CD4-positive, alpha-beta T cell treated with Interleukin-2 at 100 ng/mL for 4 hours (primary cell): ENCODE results near the gene PDCD6IP.
"Not testable (repeated sequence)": the region's sequence is repeated elsewhere in the genome, so short reads cannot be mapped to it uniquely, and the experiment has no call there.

ENCODE experiments used
- DNase-seq: peaks from one replicate; pipeline ENCODE4 v3.0.0-alpha.2; 2020; ENCODE audit warnings: low spot score

PDCD6IP gene

DNA sequence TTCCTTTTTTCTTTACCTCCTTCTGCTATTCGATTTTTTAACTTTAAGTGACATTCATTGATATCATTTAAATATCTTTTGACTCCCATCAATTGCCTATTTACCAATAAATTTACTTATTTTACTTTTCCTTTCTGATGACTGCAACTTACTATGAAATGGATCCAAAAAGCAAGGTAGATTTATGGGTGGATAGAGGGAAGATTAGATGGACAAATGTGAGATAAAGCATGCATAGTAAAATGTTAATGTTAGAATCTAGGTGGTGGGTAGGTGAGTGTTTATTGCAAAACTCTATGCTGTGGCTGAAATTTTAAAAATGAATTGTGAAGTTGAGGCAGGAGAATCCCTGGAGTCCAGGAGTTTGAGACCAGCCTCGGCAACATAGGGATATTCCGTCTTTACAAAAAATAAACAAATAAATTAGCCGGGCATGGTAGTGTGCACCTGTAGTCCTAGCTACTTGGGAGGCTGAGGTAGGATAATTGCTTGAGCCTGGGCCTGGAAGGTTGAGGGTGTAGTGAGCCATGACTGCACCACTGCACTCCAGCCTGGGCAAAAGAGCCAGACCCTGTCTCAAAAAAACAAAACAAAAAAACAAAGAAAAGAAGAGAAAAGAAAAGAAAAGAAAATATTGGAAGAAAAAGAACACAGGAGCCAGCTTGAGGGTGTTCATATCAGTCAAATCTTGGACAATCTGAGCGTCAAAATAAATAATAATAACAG lies 6.1 kb upstream of the PDCD6IP start:
- no peak for DNase-seq

- no peak for DNase-seq
These were observed 3.3 kb upstream of the PDCD6IP start for GRCh38 chr3:33795131-33795530.

GRCh38 chr3:33795856-33796536 lies 2.4 kb upstream of the PDCD6IP start:
- DNase-seq, result no peak

DNA sequence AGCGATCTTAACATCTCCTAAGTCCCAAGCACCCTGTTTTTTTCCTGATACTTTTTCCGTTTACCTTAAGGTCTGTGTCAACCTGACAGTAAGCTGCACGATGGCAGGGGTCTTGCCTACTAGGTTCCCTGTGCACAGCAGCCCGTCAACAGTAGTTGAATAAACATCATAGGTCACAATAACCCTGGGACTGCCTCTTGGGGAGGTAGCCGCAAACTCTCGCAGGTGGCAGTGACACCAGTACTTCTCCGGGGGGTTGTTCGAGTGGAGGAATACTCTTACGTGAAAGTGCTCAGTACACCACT lies 365 bp upstream of the PDCD6IP start:
- no peak for DNase-seq

GRCh38 chr3:33799202-33799551 lies 747 bp downstream of the PDCD6IP start:
- DNase-seq, result no peak

DNA sequence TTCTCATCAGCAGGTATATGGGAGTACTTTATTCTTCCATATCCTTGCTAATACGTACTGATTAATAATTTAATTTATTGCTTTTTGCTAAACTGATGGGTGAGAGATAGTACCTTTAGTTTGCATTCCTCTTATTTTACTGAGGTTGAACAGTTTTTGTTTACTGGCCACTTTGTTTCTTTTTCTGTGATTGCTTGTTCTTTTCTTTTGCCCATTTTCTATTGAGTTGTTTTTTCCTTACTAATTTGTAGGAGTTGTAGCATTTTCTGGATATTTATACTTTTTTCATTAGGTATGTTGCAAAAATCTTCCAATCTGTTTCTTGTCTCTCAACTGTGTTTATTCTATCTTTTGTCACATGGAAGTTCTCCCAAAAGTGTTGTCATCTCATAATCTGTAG lies 4.8 kb downstream of the PDCD6IP start:
- DNase-seq, result no peak

DNA sequence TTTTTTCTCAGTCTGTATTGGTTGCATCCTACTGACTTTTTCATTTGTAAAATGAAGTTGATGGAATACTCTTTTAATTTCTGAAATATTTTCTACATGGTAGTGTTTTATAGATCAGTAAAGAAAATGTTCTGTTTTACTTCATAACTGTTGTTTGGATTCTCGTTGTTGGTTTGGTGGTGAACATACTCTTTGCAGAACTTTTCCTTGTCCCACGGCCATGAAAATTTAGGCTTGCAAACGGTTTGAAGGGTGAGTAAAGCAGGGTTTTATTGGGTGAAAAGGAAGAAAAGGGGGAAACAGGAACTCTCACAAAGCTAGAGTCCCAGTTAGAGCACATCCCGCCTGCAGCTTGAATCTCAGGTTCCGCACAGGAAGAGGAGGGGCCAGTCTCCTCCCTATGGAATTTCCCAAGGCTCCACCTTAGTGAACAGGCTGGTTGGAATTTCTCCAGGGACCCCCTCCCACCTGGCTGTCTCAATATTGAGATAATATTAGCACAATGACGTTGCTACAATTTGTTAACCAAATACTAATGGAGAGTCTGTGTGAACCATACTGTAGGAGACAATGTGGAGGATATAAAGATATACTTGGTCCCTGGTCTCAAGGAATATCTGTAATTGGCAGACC lies 5.6 kb downstream of the PDCD6IP start:
- DNase-seq, result no peak

DNA sequence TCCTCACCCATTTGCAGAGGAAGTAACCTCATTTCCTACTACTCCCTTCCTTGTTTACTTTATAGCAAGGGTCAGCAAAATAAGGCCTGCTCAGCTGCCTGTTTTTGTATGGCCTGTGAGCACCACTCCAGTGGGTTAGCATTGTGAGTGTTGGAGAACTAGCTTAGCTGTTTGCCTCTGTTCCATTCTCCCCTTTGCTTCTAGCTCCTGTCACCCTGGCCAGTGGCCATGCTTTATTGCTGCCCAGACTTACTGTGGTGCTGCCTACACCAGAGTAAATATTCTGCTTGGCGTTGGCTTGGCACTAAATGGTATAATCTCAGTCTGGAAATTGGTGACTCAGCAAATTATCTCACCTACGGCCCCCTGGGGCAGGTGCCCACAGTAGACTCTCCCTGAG lies 8.8 kb downstream of the PDCD6IP start:
- no peak for DNase-seq

- no peak for DNase-seq
These were observed 10.1 kb downstream of the PDCD6IP start for GRCh38 chr3:33808559-33808958.

DNA sequence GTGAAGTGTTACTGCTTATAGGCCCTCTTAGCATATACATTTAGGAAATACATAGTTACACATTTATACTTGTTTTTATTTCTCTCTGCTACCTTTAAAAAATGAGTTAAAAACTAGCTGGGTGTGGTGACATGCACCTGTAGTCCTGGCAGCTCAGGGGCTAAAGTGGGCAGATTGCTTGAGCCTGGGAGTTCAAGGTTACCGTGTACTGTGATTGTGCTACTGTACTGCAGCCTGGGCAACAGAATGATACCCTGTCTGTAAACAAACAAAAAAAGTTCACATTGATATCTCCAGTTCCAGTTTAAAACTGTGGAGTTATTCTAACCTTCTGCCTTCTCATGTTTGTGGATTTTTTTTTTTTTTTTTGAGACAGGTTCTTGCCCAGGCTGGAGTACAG lies 12.1 kb downstream of the PDCD6IP start:
- DNase-seq, result no peak

DNA sequence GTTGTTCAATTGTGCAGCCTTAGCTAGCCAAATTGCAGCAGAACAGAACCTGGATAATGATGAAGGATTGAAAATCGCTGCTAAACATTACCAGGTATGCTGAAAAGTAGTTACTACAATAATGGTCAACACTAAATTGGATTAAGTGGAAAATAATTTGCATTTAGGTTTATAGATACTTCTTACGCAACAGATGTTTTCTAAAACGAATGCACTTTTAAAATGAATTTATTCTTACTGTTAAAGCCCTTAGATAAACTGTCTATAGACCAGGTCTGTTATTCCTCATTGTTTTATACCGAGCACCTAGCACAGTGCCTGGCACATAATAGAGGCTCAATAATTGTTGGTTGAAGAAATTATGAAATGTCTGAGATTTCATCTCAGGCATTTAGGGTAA lies 23.6 kb downstream of the PDCD6IP start:
- DNase-seq, result no peak

DNA sequence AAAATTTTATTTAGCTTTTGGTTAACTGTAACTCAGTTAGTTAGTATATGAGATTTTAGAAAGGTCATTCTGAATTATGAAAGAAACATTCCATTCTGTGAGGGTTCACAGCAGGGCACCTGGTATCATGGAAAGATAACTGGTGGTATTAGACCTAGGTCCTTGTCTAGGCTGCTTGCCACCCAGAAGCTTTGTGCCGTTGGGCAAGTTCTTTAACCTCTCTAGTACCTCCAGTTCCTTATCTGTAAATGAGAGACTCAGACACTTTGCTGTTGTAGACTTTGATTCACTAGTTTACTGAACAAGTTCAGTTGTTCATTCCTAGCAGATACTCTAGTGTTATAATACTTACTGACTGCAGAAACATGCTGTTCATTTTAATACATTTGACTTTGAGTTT lies 25.4 kb downstream of the PDCD6IP start:
- DNase-seq, result no peak

DNA sequence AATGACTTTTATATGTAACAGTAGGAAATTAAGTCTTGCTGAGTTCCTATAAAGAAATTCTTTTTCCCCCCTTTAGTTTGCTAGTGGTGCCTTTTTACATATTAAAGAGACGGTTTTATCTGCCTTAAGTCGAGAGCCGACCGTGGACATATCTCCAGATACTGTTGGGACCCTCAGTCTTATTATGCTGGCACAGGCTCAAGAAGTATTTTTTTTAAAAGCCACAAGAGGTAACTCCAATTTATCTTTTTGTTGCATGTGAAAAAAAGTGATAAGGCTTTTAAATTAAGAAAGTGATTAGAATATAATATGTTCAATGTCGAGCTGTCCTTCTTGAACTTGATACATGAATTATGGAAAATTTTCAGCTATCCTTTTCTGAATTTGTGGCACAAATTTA lies 26.7 kb downstream of the PDCD6IP start:
- DNase-seq, result no peak

- no peak for DNase-seq
These were observed 27.8 kb downstream of the PDCD6IP start for GRCh38 chr3:33826206-33826605.

- DNase-seq, result no peak
These were observed 28.3 kb downstream of the PDCD6IP start for GRCh38 chr3:33826688-33827087.

DNA sequence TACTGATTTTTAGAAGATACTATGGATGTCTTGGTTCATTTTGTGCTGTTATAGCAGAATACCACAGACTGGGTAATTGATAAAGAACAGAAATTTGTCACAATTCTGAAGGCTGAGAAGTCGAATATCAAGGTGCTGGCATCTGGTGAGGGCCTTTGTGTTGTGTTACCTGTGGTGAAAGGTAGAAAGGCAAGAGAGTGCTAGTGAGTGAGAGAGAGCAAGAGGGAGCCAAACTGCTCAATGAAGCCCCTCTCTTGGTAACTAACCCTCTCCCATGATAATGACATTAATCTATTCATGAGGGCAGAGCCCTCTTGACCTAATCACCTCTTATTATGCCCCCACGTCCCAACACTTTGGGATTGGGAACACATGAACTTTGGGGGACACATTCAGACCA lies 31.3 kb downstream of the PDCD6IP start:
- no peak for DNase-seq

- no peak for DNase-seq
These were observed 32.6 kb downstream of the PDCD6IP start for GRCh38 chr3:33831053-33831452.

GRCh38 chr3:33833408-33834095 lies 35.1 kb downstream of the PDCD6IP start:
- DNase-seq, result no peak

DNA sequence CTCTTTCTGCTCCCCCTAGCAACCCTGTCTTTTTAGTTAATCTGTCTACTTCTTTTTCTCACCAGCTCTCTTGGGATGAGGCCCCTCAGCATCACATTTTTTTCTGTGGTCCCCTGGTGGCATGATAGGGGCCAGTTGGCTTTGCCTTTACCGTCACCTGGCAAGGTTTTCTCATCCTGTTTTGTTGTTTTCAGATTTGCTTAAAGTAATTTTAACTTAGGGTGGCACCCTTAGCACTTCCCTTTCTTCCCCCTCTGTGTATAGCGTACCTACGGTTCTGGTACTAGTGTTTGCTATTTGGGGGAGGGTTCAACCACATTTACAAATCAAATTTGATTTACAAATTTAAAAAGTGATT lies 35.6 kb downstream of the PDCD6IP start:
- no peak for DNase-seq

DNA sequence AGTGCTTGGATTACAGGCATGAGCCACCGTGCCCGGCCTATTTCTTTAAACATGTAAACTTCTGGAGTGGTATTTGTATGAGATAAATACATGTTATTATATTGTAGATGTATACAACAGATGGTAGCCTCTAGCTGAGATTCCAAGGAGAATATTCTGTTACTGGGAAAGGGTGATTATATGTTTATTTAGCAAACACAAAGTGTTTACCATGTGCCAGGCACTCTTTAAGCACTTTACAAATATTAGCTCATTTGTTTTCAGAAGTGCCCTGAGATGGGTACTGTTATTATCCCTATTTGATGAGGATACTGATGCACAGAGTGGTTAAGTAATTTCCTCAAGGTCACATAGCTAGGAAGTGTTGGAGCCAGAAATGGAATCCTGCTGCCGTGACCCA lies 38.8 kb downstream of the PDCD6IP start:
- not testable (repeated sequence) for DNase-seq

- no peak for DNase-seq
These were observed 40.9 kb downstream of the PDCD6IP start for GRCh38 chr3:33839283-33839682.

- no peak for DNase-seq
These were observed 41.7 kb downstream of the PDCD6IP start for GRCh38 chr3:33840179-33840578.

DNA sequence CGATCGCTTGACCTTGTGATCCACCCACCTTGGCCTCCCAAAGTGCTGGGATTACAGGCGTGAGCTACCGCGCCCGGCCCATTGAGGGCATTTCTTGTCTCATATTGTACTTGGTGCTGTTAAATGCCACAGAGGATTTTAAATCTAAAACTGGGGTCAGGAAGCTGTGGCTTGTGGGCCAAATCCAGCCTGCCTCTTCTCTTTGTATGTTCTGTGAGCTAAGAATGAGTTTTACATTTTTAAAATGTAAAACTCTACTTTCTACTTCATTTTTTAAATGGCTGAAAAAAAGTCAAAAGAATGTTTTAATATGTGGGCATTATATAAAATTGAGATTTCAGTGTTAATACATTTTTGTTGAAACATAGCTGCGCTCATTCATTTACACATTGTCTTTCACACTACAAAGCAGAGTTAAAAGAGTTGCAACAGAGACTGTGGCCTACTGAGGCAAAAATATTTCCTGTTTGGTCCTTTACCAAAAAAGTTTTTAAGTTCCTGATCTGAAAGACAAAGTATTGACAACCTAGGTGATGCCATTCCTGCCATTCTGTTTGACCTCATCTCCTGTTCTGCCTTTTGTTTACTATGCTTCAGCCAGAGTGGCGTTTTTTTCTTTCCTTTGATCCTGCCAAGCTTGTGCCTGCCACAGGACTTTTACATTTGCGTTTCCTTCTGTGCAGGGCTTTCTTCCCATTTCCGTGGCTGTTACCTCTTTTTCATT lies 50.4 kb downstream of the PDCD6IP start:
- no peak for DNase-seq
